ENCODE measurements around the gene CUX1. TPM values are rescaled to one million over a fixed set of nuclear protein-coding genes. Genes with fewer than 3 reads are reported as not detected.

Gene CUX1
- total RNA-seq, 1 donor from 2014 or later: 18.3 TPM

- no peak overlapping the region for H3K4me3 ChIP-seq (ENCODE audit: low read length in 3 of 3)
- no peak overlapping the region for H3K9ac ChIP-seq (ENCODE audit: low read depth in 1 of 3, low read length in 3 of 3)
- H3K27me3 ChIP-seq (ENCODE audit: control insufficient read depth in 3 of 3, insufficient read depth in 3 of 3, low read length in 3 of 3): no peaks in the 10 kb centered on the region
- H3K9me3 ChIP-seq (ENCODE audit: control insufficient read depth in 3 of 3, low read length in 3 of 3): peaks cover 0 to 3% (median 0%) of the 10 kb centered on the region in 3 donors
- no peaks in the 10 kb centered on the region for H3K36me3 ChIP-seq (ENCODE audit: control insufficient read depth in 3 of 3, insufficient read depth in 3 of 3, low read length in 3 of 3)
- no peak overlapping the region for H3K27ac ChIP-seq (ENCODE audit: low read depth, low read length)
- peaks cover 3 to 9% (median 7%) of the 10 kb centered on the region in 3 donors for H3K4me1 ChIP-seq (ENCODE audit: control insufficient read depth in 3 of 3, insufficient read depth in 3 of 3, low read length in 3 of 3)
Measured at GRCh38 chr7:102055181-102055976, 238.0 kb downstream of the CUX1 start.

GRCh38 chr7:102059524-102059923 lies 242.1 kb downstream of the CUX1 start:
- Histone ChIP-seq H3K9ac (ENCODE audit: low read depth in 1 of 3, low read length in 3 of 3) (no peak overlapping the region), H3K4me3 (ENCODE audit: low read length in 3 of 3) (no peak overlapping the region), H3K36me3 (ENCODE audit: control insufficient read depth in 3 of 3, insufficient read depth in 3 of 3, low read length in 3 of 3) (no peaks in the 10 kb centered on the region), H3K9me3 (ENCODE audit: control insufficient read depth in 3 of 3, low read length in 3 of 3) (no peaks in the 10 kb centered on the region), H3K27me3 (ENCODE audit: control insufficient read depth in 3 of 3, insufficient read depth in 3 of 3, low read length in 3 of 3) (no peaks in the 10 kb centered on the region), H3K27ac (ENCODE audit: low read depth, low read length) (no peak overlapping the region), H3K4me1 (ENCODE audit: control insufficient read depth in 3 of 3, insufficient read depth in 3 of 3, low read length in 3 of 3) (peaks cover 0 to 9% (median 3%) of the 10 kb centered on the region in 3 donors)

GRCh38 chr7:102061354-102061945 lies 244.0 kb downstream of the CUX1 start:
- Histone ChIP-seq H3K36me3 (ENCODE audit: control insufficient read depth in 3 of 3, insufficient read depth in 3 of 3, low read length in 3 of 3) (no peaks in the 10 kb centered on the region), H3K4me1 (ENCODE audit: control insufficient read depth in 3 of 3, insufficient read depth in 3 of 3, low read length in 3 of 3) (peaks cover 0 to 11% (median 3%) of the 10 kb centered on the region in 3 donors), H3K9ac (ENCODE audit: low read depth in 1 of 3, low read length in 3 of 3) (no peak overlapping the region), H3K4me3 (ENCODE audit: low read length in 3 of 3) (no peak overlapping the region), H3K27ac (ENCODE audit: low read depth, low read length) (no peak overlapping the region), H3K9me3 (ENCODE audit: control insufficient read depth in 3 of 3, low read length in 3 of 3) (no peaks in the 10 kb centered on the region), H3K27me3 (ENCODE audit: control insufficient read depth in 3 of 3, insufficient read depth in 3 of 3, low read length in 3 of 3) (no peaks in the 10 kb centered on the region)

- Histone ChIP-seq H3K27ac (ENCODE audit: low read depth, low read length) (no peak overlapping the region), H3K27me3 (ENCODE audit: control insufficient read depth in 3 of 3, insufficient read depth in 3 of 3, low read length in 3 of 3) (no peaks in the 10 kb centered on the region), H3K9ac (ENCODE audit: low read depth in 1 of 3, low read length in 3 of 3) (no peak overlapping the region), H3K9me3 (ENCODE audit: control insufficient read depth in 3 of 3, low read length in 3 of 3) (no peaks in the 10 kb centered on the region), H3K4me1 (ENCODE audit: control insufficient read depth in 3 of 3, insufficient read depth in 3 of 3, low read length in 3 of 3) (peaks cover 0 to 11% (median 3%) of the 10 kb centered on the region in 3 donors), H3K4me3 (ENCODE audit: low read length in 3 of 3) (no peak overlapping the region), H3K36me3 (ENCODE audit: control insufficient read depth in 3 of 3, insufficient read depth in 3 of 3, low read length in 3 of 3) (no peaks in the 10 kb centered on the region)
Measured at GRCh38 chr7:102061981-102062390, 244.6 kb downstream of the CUX1 start.

GRCh38 chr7:102063690-102064180 lies 246.3 kb downstream of the CUX1 start:
- Histone ChIP-seq H3K27me3 (ENCODE audit: control insufficient read depth in 3 of 3, insufficient read depth in 3 of 3, low read length in 3 of 3) (no peaks in the 10 kb centered on the region), H3K4me1 (ENCODE audit: control insufficient read depth in 3 of 3, insufficient read depth in 3 of 3, low read length in 3 of 3) (peaks cover 0 to 11% (median 3%) of the 10 kb centered on the region in 3 donors), H3K9me3 (ENCODE audit: control insufficient read depth in 3 of 3, low read length in 3 of 3) (no peaks in the 10 kb centered on the region), H3K36me3 (ENCODE audit: control insufficient read depth in 3 of 3, insufficient read depth in 3 of 3, low read length in 3 of 3) (peaks cover 0 to 2% (median 0%) of the 10 kb centered on the region in 3 donors), H3K4me3 (ENCODE audit: low read length in 3 of 3) (no peak overlapping the region), H3K9ac (ENCODE audit: low read depth in 1 of 3, low read length in 3 of 3) (no peak overlapping the region), H3K27ac (ENCODE audit: low read depth, low read length) (no peak overlapping the region)

- no peak overlapping the region for H3K27ac ChIP-seq (ENCODE audit: low read depth, low read length)
- peaks cover 0 to 11% (median 3%) of the 10 kb centered on the region in 3 donors for H3K4me1 ChIP-seq (ENCODE audit: control insufficient read depth in 3 of 3, insufficient read depth in 3 of 3, low read length in 3 of 3)
- H3K27me3 ChIP-seq (ENCODE audit: control insufficient read depth in 3 of 3, insufficient read depth in 3 of 3, low read length in 3 of 3): no peaks in the 10 kb centered on the region
- H3K4me3 ChIP-seq (ENCODE audit: low read length in 3 of 3): no peak overlapping the region
- peaks cover 3 to 7% (median 4%) of the 10 kb centered on the region in 3 donors for H3K36me3 ChIP-seq (ENCODE audit: control insufficient read depth in 3 of 3, insufficient read depth in 3 of 3, low read length in 3 of 3)
- no peak overlapping the region for H3K9ac ChIP-seq (ENCODE audit: low read depth in 1 of 3, low read length in 3 of 3)
- no peaks in the 10 kb centered on the region for H3K9me3 ChIP-seq (ENCODE audit: control insufficient read depth in 3 of 3, low read length in 3 of 3)
Measured at GRCh38 chr7:102064361-102065025, 247.1 kb downstream of the CUX1 start.

- no peaks in the 10 kb centered on the region for H3K27me3 ChIP-seq (ENCODE audit: control insufficient read depth in 3 of 3, insufficient read depth in 3 of 3, low read length in 3 of 3)
- H3K27ac ChIP-seq (ENCODE audit: low read depth, low read length): no peak overlapping the region
- no peak overlapping the region for H3K9ac ChIP-seq (ENCODE audit: low read depth in 1 of 3, low read length in 3 of 3)
- no peaks in the 10 kb centered on the region for H3K9me3 ChIP-seq (ENCODE audit: control insufficient read depth in 3 of 3, low read length in 3 of 3)
- peaks cover 3 to 7% (median 4%) of the 10 kb centered on the region in 3 donors for H3K36me3 ChIP-seq (ENCODE audit: control insufficient read depth in 3 of 3, insufficient read depth in 3 of 3, low read length in 3 of 3)
- H3K4me1 ChIP-seq (ENCODE audit: control insufficient read depth in 3 of 3, insufficient read depth in 3 of 3, low read length in 3 of 3): peaks cover 0 to 11% (median 3%) of the 10 kb centered on the region in 3 donors
- no peak overlapping the region for H3K4me3 ChIP-seq (ENCODE audit: low read length in 3 of 3)
Measured at GRCh38 chr7:102065226-102065625, 247.8 kb downstream of the CUX1 start.

GRCh38 chr7:102066476-102066875 lies 249.1 kb downstream of the CUX1 start:
- H3K4me1 ChIP-seq (ENCODE audit: control insufficient read depth in 3 of 3, insufficient read depth in 3 of 3, low read length in 3 of 3): peaks cover 0 to 11% (median 3%) of the 10 kb centered on the region in 3 donors
- no peak overlapping the region for H3K27ac ChIP-seq (ENCODE audit: low read depth, low read length)
- no peak overlapping the region for H3K4me3 ChIP-seq (ENCODE audit: low read length in 3 of 3)
- H3K27me3 ChIP-seq (ENCODE audit: control insufficient read depth in 3 of 3, insufficient read depth in 3 of 3, low read length in 3 of 3): no peaks in the 10 kb centered on the region
- H3K9ac ChIP-seq (ENCODE audit: low read depth in 1 of 3, low read length in 3 of 3): no peak overlapping the region
- peaks cover 5 to 10% (median 10%) of the 10 kb centered on the region in 3 donors for H3K36me3 ChIP-seq (ENCODE audit: control insufficient read depth in 3 of 3, insufficient read depth in 3 of 3, low read length in 3 of 3)
- H3K9me3 ChIP-seq (ENCODE audit: control insufficient read depth in 3 of 3, low read length in 3 of 3): no peaks in the 10 kb centered on the region

- H3K27me3 ChIP-seq (ENCODE audit: control insufficient read depth in 3 of 3, insufficient read depth in 3 of 3, low read length in 3 of 3): no peaks in the 10 kb centered on the region
- H3K9ac ChIP-seq (ENCODE audit: low read depth in 1 of 3, low read length in 3 of 3): no peak overlapping the region
Measured at GRCh38 chr7:102068846-102069245, 251.4 kb downstream of the CUX1 start.

More at GRCh38 chr7:102068846-102069245, 251.4 kb downstream of the CUX1 start:
- Histone ChIP-seq H3K27ac (ENCODE audit: low read depth, low read length) (no peak overlapping the region), H3K9me3 (ENCODE audit: control insufficient read depth in 3 of 3, low read length in 3 of 3) (no peaks in the 10 kb centered on the region), H3K4me1 (ENCODE audit: control insufficient read depth in 3 of 3, insufficient read depth in 3 of 3, low read length in 3 of 3) (peaks cover 0 to 9% (median 3%) of the 10 kb centered on the region in 3 donors), H3K36me3 (ENCODE audit: control insufficient read depth in 3 of 3, insufficient read depth in 3 of 3, low read length in 3 of 3) (peaks cover 11 to 16% (median 14%) of the 10 kb centered on the region in 3 donors), H3K4me3 (ENCODE audit: low read length in 3 of 3) (no peak overlapping the region)

All from skeletal muscle tissue (tissue), 4 donors.